Stimulated activated naive CD8-positive, alpha-beta T cell treated with anti-CD3 and anti-CD28 coated beads, Interleukin-15, Interleukin-2, amounts not matched to agents 100 U/mL and 50 U/mL, for 24 hours (primary cell): ENCODE results near the gene CXXC5.

Source experiments
- ATAC-seq: fragments of 150-1000 bp; cut with Tn5 transposase; one replicate; pipeline ENCODE4 v1.10.0; 2021
- DNase-seq: peaks from one replicate; pipeline ENCODE4 v3.0.0; 2021

CXXC5 gene

DNA sequence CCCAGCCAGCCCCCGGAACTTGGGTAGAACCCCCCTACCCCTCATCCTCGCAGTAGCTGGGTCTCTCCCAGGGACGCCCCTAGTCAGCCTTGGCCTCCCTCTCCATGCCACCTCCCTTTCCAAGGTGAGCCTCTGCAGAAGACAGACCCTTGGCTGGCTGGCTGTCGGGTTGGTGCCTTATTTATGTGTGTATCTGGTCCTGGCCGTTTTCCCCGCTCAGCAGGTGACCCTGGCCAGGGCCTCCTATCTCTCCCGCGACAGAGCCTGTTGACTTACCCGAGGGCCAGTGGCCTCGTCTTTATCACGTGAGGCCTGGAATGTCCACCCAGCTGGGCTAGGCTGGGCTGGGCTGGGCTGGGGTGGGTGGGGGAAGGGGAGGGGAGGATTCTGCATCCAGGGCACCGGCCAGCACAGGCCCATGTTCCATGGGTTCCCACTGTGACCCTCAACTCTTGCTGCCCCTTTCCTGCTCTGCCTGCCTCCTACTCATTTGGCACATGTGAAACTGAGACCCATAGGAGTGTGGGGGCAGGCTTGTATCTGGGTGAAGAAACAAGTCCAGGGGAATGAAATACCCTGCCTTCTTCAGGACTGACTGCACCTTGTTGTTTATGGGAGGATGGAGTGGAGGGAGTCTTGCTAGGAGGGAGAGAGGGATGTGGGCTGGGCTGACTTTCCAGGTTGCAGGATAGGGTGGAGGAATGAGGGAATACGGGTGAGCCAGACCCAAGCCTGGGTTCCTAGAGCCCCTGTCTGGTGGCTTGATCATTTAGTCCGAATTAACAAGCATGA, 3.1 kb downstream of the CXXC5 start:
- no peak for ATAC-seq
- no peak for DNase-seq

DNA sequence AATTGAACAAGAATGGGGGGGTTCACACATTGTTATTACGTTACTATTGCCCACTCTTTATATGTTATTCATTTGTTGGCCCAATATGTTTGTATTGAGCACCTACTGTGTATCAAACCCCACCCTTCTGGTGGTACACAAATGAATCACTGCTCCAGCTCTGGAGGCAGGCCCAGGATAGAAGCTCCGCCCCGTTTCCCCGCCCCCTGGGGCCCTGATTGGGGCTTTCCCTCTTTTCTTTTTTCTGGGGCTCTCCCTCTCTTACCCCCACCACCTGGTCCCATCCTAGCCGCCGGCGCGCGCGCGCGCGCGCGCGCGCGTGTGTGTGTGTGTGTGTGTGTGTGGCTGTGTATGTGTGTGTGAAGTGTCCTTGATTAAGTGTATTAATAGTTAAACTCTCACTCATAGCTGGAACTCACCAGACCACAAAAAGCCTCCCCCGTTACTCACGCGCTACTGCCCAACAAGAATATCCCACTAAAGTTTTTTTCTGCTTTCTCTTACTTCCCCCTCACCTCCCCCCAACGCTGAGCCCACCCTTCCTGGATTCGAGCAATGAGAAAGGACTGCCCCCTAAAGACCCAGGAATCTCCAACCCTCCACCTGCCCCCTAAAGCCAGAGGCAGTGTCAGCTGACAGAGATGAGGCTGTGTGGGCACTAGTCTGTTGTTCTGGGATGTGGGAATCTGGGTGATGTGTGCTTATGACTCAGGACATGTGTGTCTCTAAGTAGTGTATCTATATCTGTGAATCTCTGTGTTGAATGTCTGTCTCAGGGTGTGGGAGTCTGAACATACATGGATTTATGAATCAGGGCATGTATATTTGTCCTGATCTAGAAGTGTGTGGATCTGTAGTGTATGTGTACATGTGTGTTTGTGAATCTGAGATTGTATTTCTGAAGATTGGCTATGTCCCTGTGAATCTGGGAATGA, 4.0 kb downstream of the CXXC5 start:
- peak; percentile 51 for ATAC-seq
- peak; percentile 82 for DNase-seq

DNA sequence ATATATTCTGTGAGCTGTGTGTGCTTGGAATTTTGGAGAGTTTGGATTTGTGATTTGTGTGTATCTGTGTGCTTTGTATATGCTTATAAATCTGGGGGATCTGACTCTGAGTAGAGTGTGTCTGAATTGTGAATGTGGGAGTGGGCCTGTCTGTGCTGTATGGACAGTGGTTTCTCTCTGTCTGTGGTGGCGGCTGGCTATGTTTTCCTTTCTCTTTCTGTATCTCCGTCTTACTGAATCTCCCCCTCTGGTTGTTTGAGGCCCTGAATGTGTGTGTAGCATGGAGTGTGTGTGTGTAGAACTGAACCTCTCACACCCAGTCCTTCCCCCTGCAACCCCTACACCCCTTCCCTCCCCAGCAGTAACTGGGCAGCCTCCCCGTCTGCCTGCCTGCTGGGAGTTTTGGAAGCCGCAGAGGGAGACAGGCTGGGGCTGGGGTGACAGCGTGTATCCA, 4.7 kb downstream of the CXXC5 start:
- DNase-seq (no peak), ATAC-seq (peak; percentile 17)

DNA sequence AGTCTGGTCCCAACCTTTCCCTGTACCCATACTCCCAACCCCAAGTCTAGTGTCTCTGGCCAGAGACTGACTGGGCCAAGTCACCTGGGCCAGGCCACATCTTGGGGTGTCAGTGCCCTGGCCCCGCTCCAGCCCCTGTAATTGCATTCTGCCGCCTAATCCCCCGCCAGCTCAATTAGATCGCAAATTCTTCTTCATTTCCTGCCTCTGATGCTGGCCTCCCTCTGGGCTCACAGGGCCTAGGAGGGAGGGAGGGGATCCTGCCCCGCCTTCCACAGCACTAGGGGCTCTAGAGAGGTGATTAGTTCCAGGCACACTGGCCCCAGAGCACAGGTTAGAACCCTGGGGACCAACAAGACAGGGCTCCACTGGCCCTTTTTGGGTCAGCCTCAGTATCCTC, 5.5 kb downstream of the CXXC5 start:
- DNase-seq (no peak), ATAC-seq (no peak)

DNA sequence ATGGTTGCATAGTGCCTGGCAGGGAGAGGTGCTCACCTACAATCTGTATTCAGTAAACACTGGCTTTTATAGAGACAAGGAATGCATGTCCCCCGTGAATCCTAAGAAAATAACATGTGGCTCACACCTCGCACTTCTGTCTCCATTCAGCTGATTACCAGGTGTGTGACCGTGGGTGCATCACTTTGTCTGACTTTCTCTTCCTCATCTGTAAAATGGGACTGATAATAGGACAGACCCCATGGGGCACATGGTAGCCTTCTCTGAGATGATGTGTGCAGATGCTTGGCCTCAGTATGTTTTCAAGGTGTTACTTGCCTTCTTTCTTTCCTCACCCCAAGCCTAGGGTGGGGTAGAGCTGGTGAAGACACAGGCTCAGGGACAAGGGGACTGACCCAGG, 6.3 kb downstream of the CXXC5 start:
- ATAC-seq (no peak), DNase-seq (no peak)

DNA sequence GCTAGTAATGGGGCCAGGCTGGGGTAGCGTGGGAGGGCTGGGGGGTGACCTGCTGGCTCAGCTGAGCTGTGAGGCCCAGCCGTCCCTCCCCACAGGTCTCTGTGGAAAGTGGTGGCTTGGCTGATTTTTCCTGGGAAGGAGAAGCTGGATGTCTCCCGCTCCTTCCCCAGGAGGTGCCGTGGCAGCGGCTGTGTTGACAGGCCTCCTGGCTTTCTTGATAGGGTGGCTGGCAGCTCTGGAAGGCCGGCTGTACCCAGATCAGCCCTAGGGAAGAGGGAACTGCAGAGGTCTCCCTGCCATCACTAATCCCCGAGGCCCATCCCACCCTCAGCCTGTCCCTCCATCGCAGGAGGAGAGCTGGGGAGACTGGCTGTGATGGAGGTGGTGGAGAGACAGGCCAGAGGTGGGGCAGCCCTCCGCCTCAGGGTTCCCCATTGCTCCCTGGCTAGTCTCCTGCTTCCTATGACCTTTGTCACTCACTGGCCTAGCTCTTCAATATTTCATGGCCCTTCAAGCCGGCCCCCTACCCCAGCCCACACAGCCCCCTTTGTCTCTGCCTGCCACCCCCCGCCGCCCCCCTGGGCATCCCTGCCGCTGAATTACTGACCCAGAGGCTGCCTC, 6.8 kb downstream of the CXXC5 start:
- ATAC-seq (no peak), DNase-seq (no peak)

DNA sequence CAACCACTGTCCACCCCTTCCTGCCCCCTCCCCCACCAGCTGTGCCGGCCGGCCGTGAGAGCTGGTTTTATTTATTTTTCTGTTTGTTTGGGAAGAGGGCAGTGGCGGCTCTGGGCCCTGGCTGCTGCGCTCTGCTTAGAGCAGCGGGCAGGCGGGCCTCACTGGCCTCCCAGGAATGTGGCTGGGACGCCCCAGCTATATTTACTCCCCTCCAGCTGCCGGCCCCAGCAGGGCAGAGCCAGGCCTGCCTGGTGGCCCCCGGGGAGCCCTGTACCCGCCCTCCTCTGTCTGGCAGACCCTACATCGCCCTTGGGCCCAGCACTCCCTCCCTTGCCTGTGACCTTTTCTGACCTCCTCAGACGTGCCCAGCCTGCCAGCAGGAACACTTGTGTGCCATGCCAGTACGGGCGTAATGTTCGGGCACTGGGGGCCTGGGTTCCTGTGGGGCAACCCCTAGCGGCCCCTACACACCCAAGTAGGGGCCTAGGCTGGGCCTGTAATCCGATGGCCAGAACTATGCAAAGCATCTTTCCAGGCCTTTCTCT, 7.7 kb downstream of the CXXC5 start:
- ATAC-seq (no peak), DNase-seq (no peak)

DNA sequence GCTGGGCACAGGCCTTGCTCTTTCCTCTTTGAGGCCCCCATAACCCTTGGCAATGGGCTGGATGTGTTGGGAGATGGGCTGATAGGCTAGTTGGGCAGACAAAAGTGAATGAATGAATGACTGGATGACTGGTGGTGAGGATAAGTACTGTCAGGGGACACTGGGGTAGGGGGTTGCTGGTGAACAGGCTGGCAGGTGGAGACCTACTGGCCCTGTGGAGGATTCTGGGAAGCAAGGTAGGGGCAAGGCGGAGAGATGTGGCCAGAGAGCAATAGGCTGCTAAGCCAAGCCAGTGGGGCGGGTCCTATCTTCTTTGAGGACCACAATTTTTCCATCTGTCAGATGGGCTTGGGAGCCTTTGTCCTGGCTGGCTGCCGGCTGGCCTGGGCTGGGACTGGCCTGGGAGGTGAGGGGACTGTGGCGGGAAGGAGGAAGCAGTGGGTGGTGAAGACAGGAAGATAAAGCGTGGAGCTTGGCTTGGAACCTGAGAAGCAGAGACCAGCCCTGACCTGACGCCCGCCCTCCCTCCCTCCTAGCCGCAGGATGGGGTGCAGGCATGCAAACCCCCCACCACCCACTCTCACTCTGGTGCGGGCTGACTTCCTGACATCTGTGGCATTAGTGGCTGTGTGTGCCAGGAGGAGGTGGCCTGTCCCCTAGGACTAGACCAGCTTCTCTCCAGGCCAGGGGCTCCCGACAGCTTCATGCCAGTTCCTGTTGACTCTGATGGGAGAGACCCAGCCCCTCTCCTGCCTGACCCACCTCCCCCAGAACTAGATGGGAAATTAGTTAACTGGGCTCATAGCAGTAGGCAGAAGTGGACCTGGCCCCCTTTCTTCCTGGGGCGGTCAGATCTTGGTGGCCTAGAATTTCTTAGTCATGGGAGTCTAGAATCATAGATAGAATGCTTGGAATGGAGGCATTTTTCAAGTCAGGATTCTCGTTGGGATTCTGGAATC, 9.5 kb downstream of the CXXC5 start:
- ATAC-seq, result no peak
- no peak for DNase-seq

DNA sequence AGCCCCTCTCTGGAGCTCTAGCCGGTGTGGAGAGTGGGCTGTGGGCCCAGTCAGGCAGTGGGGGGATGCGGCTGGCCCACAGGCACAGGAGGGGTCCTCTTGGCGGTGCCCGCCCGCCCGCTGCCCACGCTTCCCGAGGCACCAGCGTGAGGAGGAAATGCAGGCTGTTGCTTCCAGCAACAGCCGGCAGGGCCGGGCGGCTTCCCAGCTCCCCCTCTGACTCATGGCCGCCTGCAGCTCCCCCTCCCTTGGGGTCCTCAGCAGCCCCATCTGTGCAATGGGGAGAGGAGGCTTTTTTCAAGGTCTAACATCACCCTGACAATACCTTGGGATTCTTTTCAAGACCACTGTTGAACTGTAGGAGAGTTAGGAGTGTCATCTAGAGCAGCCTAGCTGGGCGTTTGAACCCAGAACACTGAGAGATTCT, 10.4 kb downstream of the CXXC5 start:
- no peak for DNase-seq

DNA sequence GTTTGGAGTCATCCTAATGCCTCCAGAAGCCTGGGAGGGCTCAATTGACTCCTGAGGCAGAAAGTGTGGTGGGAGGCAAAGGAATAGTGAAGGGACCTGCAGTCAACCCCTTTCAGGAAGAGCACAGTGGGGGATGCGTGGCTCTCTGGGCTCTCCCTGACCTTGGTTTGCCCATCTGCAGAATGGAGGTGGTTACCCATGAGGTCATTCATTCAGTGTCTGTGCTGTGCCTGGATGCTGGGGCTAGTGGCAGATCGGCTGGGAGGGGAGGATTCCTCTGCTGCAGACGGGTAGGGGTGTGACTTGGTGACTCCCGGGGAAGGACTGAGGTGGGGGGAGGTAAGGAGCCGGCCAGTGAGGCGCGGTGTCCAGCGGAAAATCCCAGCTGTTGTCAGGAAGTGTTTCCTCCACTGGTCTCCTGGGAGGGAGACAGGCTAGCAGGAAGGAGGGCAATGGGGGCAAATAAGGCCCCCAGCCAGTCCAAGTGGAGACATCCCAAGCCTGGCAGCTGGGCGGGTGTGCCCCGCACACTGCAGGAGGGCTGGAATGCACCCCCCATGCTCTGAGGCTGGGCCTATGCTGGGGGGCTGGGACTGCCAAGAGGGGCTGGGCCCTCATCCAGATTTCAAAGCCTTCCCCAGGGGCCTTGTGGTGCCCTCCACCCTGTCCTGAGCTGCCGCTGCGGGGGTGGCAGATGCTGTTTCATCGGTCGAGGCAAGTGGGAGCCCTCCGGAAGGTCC, 10.9 kb downstream of the CXXC5 start:
- ATAC-seq (peak; percentile 21), DNase-seq (no peak)

More for the DNA sequence above, 10.4 kb downstream of the CXXC5 start:
- ATAC-seq, result no peak

DNA sequence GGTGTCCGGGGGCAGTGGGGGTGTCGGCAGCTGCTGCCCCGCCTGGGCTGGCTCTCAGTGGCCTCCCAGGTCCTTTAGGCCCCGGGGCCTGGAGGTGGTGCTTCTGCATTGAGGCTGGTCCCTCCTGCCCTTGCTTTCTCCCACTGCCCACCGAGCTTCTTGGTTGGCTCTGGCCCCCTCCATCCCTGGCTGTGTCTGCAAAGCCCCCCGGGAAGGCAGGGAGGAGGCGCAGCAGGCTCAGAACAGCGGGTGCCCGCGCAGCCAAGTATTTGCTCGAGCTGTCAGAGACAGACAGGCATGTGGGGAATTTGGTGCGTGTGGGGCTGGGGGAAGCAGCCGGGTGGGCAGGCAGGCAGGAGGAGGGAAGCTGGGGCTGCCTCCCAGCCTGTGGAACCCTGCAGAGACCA, 11.5 kb downstream of the CXXC5 start:
- no peak for ATAC-seq
- no peak for DNase-seq

DNA sequence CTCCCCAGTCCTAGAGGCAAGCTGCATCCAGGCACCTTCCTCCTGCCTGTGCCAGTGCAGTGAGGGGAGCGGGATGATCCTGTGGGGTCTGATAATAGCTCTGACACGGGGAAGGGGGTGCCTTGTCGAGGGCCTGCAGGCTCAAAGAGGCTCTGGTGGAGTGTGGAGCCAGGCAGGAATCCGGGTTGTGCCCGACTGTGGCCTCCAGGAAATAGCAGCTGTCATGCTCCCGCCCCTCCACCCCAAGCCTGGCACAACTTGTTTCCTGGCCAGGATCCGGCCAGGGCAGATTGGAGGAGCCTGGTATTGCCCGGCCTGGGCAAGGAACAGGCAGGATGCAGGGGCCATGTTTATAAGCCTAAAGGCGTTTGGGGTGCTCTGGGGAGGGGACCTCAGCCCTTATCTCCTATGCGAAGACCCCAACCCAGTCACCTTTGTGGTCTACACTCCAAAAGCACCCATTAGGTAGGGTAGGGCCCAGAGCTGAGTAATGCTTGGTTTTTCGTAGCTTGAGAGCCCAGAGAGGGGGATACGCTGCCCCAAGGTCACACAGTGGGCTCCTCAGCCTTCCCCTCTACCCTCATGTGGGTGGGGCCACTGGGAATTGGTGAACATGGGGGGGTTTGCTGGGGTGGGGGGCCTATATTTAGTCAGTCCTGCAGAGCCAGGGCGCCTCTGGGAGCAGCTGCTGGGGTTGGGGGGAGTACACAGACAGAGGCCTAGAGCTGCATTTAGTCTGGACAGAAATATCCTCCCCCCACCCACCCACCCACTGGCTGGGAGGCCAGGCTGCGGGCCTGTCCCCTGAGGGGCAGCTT, 12.2 kb downstream of the CXXC5 start:
- ATAC-seq (no peak), DNase-seq (no peak)

DNA sequence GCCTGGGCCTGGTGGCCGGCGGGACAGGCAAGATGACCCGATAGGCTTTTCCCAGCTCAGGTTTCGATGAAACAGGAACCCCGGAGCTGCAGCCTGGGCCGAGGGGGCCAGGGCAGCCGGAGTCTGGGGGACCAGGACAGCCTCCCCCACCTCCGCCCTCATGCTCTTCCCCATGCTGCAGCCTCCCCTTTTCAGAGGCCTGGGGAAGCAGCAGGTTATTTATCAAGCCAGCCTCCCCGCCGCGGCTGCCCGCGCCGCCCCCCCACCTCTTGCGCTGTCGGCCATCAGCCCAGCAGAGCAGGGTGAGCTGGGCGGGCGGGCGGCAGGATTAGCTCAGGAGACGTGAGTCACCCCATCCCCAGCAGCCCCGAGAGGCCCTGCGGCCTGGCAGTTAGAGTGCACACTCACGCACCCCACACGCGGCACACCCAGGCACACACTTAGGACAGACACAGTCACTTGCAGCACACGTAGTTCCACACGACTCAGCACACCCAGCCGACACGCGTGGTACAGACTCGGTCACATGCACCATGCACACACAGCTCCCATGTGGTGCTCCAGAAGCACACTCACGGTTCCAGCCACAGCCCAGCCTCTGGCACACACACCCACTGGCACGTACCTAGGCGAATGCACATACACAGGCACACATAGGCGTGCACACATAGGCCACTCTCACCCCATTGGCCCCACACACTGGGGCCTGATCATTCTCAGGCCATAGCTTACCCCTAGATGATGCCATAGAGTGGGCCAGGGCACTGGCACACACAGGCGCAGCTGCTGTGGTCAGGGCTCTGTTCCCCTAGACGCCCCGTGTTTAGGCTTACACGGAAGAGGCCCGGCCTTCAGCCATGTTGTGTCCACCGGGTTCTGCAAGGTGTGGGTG, 13.0 kb downstream of the CXXC5 start:
- peak; percentile 24 for ATAC-seq
- no peak for DNase-seq

DNA sequence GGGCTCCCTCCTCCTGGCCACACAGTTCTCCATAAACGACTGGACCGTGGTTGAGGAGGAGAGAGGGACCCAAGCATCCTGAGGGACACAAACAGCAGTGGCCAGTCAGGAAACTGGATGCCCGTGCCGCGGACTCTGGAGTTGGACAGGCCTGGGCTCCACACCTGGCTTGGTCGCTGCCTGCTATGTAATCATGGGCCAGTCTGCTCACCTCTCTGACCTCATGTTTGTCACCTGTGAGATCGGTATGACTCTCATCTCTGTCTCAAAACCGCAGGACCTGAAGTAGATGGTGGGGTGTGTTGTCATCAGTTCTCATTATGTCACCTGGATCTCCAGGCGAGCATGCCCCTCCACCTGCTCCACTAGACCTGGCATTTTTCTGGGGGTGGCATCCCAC, 14.5 kb downstream of the CXXC5 start:
- DNase-seq (no peak), ATAC-seq (no peak)

DNA sequence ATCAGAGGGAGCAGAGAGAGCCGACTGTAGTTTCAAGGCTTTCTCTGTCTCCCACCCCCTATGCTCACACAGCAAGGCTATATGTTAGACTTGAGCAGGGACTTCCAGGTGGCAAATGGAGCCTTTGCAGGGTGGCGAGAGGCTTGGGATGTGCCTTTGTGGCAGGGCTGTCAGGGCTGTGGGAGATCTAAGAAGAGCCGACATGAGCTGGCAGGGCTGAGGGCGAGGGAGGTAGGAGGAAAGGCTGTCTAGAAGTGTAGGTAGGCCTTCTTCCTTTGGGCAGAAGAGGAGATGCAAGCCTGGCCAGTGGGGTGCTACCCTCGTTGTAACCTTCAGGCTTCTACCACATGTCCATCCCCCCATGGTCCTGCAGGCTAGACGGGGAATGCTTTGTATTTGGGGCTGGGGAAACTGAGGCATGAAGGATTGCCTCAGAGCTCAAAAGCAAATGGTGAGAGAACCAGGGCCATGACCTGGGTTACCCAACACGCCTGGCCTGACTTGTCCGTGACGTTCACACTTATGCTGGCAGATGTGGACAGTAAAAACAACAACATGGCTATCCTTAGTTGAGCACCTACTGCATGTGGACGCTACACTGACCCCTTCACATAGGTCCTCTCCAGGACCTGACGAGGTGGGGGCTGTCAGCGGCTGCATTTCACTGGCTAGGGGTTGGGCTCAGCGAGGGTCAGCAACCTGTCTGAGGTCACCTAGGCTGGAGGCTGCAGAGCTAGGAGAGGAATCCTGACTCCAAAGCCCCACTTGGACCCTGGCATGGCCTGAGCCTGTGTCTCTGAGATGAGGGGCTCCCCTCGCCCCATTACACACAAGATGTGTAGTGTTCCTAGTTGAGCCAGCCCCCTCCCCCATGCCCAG, 15.3 kb downstream of the CXXC5 start:
- no peak for DNase-seq
- ATAC-seq, result no peak

DNA sequence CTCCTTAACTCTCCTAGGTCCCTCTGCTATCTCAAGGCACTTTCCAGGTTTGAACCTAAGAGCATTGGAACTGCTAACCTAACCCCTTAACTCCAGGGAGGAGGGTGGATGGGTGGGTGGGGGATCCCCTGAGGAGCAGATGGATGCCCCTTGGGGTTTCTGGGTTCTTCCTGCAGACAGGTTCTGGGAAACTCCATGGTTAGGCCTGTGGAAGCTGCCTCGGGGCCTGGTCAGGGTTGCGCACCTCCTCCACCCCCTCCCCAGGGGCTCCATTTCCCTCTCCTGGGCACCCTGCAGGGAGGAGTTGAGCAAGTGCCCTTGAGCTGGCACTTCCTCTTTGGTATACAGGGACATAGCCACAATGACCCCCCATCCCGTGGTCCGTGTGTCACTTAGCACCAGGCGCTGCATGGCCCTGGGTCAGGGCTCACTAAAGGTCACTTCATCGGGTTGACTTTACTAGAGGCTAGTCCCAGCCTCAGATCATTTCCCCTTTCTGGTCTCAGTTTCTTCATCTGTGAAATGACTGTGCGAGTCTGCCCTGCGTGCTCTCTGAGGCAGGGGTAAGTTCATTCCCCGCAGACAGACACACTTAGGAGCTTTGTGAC, 16.0 kb downstream of the CXXC5 start:
- DNase-seq (no peak), ATAC-seq (peak; percentile 7)

DNA sequence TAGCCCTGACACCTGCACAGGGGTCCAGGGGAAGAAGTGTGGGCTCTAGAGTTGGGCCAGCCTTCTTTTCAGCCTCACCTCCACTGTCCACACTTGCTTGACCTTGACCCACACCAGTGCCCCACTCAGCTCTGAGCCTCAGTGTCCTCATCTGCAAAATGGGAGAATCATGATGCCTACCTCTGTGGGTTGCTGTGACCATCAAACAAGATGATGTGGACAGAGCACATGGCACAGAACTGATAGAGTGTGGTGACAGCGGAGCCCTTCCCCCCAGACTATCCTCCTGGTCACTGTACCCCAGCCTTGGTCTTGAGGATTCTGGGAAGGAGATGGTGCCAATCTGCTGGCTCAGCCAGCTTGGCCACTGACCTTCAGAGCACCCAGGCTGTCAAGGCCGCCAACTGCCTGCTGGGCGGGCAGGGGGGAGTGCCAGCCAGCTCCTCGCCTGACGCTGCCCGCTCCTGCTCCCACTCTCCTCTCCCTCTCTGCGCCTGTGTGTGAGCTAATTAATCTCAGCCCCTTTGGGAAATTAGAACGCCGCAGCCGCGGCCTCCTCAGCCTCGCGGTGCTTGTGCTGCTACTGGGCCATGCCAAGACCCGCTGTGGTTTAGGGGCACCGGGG, 16.7 kb downstream of the CXXC5 start:
- ATAC-seq, result no peak
- no peak for DNase-seq
